Activated CD8-positive, alpha-beta memory T cell treated with anti-CD3 and anti-CD28 coated beads for 1 hour (primary cell): ENCODE data around the gene SYN1.

Source experiments
- DNase-seq, 2 donors: peaks; one replicate each; pipeline ENCODE4 v3.0.0-alpha.2; 2020; ENCODE audit warnings: low read depth in 1 of 2; ENCODE audit errors: extremely low read depth in 1 of 2

The SYN1 gene

DNA sequence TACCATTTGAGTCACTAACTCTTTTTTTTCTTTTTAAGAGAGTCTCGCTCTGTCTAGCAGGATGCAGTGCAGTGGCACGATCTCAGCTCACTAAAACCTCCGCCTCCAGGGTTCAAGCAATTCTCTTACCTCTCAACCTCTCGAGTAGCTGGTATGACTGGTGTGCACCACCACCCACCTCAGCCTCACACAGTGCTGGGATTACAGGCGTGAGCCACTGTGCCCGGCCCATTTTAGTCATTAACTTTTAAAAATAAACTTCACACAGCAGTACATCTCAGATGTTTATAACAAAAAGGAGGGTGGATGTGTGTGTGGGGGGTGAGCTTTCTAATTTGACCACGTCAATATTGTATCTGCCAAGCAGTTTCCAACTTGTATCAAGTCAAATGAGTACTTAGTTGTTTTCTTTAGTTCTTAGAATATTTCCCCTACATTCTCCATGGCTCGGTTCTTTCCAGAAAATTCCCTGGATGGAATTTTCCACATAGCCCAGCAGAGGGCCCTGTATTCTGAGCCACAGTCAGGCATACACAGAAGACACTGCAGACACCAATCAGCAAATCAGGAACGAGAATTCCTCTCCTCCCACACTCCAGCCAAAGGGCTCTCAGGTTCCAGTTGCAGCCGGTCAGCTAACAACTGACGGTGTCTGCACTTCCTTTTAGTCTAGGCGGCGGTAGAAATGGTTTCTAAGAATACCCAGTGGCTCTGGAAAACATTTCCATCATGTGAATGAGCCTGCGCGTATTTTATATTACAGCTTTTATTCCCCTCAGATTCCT lies 78.7 kb downstream of the SYN1 start:
- no peak for DNase-seq

DNA sequence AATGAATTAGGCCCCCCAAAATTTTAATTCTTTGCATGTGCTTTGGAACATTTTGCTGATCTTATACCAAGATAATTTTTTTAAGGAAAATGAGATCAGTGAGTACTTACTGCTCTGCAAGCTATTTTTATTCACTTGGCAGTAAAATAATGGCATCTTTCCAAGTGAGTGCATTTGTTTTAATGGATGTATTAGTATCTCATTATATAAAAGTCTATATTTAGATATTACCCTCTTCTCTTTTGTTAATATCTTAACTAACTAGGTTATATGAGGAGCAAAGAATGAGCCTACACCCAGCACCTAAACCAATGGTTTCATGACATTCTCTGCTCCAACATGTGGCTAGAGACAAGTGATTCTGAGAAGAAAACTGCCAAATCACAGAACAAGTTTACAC lies 79.8 kb downstream of the SYN1 start:
- no peak for DNase-seq

- DNase-seq, result no peak
Measured at GRCh38 chrX:47530049-47530448, 89.6 kb downstream of the SYN1 start.

DNA sequence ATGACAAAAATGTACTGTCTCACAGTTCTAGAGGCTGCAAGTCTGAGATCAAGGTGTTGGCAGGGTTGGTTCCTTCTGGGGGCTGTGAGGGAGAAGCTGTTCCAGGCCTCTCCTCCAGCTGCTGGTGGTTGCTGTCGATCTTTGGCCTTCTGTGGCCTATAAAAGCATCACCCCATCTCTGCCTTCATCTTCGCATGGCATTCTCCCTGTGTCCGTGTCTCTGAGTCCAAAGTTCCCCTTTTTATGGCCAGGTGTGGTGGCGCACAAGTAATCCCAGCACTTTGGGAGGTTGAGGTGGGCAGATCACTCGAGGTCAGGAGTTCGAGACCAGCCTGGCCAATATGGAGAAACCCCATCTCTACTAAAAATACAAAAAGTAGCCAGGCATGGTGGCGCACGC lies 90.1 kb downstream of the SYN1 start:
- DNase-seq, result no peak

- no peak for DNase-seq
Measured at GRCh38 chrX:47523713-47524166, 95.9 kb downstream of the SYN1 start.

- peak; percentile 41 to 65 for DNase-seq
Measured at GRCh38 chrX:47523297-47523696, 96.4 kb downstream of the SYN1 start.
